Measurements from ENCODE around the gene DCDC1. TPM values are rescaled to one million over a fixed set of nuclear protein-coding genes. Genes with fewer than 3 reads are reported as not detected.

Gene DCDC1
- total RNA-seq, 4 donors from 2014 or later, result 0.05 to 0.81 (median 0.42) TPM; not detected in 1

- DNase-seq (ENCODE audit: low spot score in 2 of 2), result no peak
- TF ChIP-seq, protein P1, sequence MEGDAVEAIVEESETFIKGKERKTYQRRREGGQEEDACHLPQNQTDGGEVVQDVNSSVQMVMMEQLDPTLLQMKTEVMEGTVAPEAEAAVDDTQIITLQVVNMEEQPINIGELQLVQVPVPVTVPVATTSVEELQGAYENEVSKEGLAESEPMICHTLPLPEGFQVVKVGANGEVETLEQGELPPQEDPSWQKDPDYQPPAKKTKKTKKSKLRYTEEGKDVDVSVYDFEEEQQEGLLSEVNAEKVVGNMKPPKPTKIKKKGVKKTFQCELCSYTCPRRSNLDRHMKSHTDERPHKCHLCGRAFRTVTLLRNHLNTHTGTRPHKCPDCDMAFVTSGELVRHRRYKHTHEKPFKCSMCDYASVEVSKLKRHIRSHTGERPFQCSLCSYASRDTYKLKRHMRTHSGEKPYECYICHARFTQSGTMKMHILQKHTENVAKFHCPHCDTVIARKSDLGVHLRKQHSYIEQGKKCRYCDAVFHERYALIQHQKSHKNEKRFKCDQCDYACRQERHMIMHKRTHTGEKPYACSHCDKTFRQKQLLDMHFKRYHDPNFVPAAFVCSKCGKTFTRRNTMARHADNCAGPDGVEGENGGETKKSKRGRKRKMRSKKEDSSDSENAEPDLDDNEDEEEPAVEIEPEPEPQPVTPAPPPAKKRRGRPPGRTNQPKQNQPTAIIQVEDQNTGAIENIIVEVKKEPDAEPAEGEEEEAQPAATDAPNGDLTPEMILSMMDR (IDR thresholded peaks at IDR 0.05), result no peak
- TF ChIP-seq POLR2A (IDR thresholded peaks at IDR 0.05), result no peak
- WGBS, 2 donors, result 15 to 17% methylated on average over 5 of the region's 5 CpGs
- no peak overlapping the region for H3K4me3 ChIP-seq (ENCODE audit: low read depth, poor library complexity, severe bottlenecking)
- intact Hi-C loops (cut with DNase I; ENCODE audit: low total_unique reads), result no loop called here
Measured at GRCh38 chr11:30938171-30938570, 431.4 kb downstream of the DCDC1 start.

GRCh38 chr11:30936491-30936890 is 433.0 kb downstream of the DCDC1 start:
- WGBS, 2 donors, result 65 to 69% methylated on average over 2 of the region's 2 CpGs
- intact Hi-C loops (cut with DNase I; ENCODE audit: low total_unique reads), result no loop called here
- no peak for DNase-seq (ENCODE audit: low spot score in 2 of 2)
- H3K4me3 ChIP-seq (ENCODE audit: low read depth, poor library complexity, severe bottlenecking), result no peak overlapping the region
- TF ChIP-seq, protein P1 (IDR thresholded peaks at IDR 0.05), result no peak
- TF ChIP-seq POLR2A (IDR thresholded peaks at IDR 0.05), result no peak

DNA sequence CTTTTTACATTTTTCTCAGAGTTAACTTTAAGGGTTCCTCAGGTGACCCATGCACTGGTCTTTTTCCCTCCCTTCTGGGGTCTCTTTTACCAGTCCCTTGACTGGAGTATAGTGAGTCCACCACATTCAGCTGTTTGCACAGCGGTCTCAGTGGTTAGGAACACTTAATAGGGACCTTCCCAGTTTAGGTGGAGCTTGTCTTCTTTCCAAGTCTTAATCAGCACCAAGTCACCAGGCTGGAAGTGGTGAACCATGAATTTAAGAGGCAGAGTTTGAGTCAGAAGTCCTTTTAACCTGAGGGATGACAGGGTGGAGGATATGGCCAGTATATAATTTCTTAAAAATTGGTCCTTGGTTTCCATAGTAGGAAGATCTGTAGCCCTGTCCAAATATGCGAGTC is 433.7 kb downstream of the DCDC1 start:
- intact Hi-C loops (cut with DNase I; ENCODE audit: low total_unique reads), result no loop called here

GRCh38 chr11:30926130-30926529 is 443.4 kb downstream of the DCDC1 start:
- no peak for DNase-seq (ENCODE audit: low spot score in 2 of 2)
- no peak overlapping the region for H3K4me3 ChIP-seq (ENCODE audit: low read depth, poor library complexity, severe bottlenecking)
- intact Hi-C loops (cut with DNase I; ENCODE audit: low total_unique reads), result no loop called here
- TF ChIP-seq POLR2A (IDR thresholded peaks at IDR 0.05), result no peak
- TF ChIP-seq, protein P1 (IDR thresholded peaks at IDR 0.05), result no peak
- 86 to 88% methylated on average over 3 of the region's 3 CpGs for WGBS, 2 donors

More for the DNA sequence above, 433.7 kb downstream of the DCDC1 start:
- TF ChIP-seq, protein P1 (IDR thresholded peaks at IDR 0.05), result no peak
- no peak for TF ChIP-seq POLR2A (IDR thresholded peaks at IDR 0.05)
- no peak for DNase-seq (ENCODE audit: low spot score in 2 of 2)
- 85 to 88% methylated on average over 2 of the region's 2 CpGs for WGBS, 2 donors
- H3K4me3 ChIP-seq (ENCODE audit: low read depth, poor library complexity, severe bottlenecking), result no peak overlapping the region

DNA sequence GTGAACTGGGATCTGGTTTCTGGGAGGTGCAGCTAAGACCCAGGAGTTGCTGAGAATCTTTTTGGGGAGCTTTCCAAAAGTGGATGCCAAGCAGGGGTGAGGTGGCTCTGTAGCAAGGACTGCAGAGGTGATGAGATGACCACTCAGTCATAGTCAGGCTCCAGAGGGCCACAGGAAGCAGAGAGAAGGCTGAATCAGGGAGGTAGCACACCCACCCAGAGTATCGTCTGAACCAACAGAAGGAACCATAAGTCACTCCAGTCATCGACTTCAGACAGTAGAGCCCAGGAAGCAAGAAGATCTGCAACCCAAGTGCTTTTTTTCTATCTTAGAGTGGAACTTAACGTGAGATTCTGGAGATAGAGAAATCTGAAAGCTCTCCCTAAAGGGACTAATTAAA is 447.7 kb downstream of the DCDC1 start:
- WGBS, 2 donors, result 37 to 56% methylated on average over 3 of the region's 3 CpGs
- TF ChIP-seq POLR2A (IDR thresholded peaks at IDR 0.05), result no peak
- TF ChIP-seq, protein P1 (IDR thresholded peaks at IDR 0.05), result no peak
- no peak overlapping the region for H3K4me3 ChIP-seq (ENCODE audit: low read depth, poor library complexity, severe bottlenecking)
- intact Hi-C loops (cut with DNase I; ENCODE audit: low total_unique reads), result no loop called here
- DNase-seq (ENCODE audit: low spot score in 2 of 2), result no peak

All from lower leg skin (tissue), 4 donors.